GOT3 (cell line): ENCODE data around the gene LHX1.

Experiments used
- DNase-seq: peaks from one replicate; lab custom pipeline; 2025; ENCODE audit warnings: mixed read lengths; lab: John Stamatoyannopoulos, UW

LHX1 gene

DNA sequence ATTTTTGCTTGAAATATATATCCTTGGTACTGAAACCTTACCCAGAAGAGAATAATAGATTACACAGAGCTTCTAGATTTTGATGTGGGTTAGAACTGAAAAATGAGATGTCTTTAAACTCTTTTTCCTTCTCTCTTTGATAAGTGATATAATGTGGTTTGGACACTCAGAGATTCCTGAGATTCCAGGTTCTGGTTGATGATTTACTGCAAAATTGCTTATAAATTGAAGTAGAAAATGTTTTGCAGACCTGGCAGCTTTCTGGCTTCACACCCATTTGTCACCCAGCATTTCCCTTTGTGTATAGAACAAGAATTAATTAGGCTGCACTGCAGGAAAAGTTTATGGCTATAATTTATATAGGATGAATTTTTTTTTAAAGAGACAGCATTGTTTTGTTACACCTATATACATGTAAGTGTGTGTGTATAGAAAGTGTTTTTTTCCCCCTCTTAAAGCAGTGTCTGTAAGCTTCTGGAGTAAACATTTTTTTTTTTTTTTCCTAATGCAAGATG, 35.0 kb downstream of the LHX1 start:
- no peak for DNase-seq

DNA sequence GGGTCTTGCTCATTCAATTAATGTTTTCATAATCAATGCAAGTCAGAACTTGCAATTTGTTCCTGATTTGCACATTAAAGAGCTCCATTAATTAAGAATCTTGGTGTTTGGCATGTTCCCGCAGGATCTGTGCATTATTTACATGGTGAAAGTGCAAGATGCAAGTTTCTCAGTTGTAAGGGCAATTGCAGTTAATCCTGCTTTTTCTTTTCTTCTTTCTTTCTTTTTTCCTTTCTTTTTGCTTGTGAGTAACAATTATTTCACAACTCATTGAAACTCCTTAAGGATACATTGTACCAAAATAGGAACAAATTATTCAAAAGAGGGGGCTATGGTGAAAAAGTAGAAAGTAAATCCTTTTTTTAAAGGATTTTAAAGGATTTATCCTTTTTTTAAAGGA, 35.6 kb downstream of the LHX1 start:
- DNase-seq: no peak

DNA sequence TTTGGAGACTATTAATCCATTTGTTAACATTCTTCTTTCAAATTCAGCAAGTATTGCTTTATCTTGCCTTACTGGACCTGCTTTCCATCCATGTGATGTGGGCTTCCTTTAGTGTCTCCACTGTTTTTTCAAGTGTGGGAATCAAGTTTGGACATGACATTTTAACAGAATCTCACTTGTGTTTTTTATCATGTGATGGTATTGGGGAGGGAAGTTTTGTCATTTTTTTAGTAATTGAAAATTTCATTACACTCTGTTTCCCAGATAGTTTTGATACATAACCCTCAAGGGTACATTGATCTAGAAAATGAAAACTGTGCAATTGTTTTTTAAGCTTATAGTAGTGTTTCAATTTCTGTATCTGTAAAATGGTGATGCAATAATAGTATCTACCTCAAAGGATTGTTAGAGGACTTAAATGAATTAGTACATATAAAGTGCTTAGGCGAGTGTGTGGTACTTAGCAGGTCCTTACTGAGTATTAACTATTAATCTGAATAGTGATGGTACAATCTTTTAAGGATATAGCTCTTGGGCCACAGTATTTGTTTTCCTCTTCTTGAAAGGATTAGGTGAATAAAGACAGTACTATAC, 38.7 kb downstream of the LHX1 start:
- DNase-seq: no peak

DNA sequence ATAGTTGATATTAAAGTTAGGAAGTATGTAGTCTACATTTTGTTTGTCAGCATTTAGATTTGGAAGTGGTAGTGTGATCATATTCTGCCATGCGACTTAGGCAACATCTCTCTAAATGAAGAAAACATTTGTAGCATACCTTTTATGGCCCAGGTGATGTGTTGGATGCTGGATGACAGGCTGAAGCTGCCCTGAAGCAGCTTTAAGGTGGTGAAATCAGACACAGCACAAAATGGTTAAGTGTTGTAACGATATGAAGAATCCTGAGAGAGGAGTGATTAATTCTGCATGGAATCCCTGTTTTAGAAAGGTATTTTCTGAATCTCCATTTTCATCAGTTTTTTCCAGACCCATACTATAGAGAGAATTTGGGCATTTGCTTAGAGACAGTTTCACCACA, 39.8 kb downstream of the LHX1 start:
- DNase-seq: no peak

DNA sequence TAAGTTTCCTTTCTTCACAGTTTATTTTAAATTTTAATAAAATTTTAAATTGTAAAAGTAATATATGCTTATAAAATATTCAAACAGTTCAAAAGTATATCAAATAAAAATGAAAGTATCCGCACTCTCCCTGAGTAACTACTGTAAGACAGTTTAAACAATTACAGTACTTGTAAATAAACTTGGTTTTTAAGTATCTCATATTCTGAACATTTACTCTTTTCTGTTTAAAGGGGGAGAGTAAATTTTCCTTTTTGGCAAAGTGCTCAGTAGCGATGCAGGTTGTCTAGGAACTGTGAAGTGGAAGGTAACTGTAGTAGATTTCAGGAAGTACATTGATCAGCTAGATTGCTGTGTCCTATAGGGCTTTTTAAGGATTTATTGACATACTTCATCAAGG, 40.3 kb downstream of the LHX1 start:
- no peak for DNase-seq

DNA sequence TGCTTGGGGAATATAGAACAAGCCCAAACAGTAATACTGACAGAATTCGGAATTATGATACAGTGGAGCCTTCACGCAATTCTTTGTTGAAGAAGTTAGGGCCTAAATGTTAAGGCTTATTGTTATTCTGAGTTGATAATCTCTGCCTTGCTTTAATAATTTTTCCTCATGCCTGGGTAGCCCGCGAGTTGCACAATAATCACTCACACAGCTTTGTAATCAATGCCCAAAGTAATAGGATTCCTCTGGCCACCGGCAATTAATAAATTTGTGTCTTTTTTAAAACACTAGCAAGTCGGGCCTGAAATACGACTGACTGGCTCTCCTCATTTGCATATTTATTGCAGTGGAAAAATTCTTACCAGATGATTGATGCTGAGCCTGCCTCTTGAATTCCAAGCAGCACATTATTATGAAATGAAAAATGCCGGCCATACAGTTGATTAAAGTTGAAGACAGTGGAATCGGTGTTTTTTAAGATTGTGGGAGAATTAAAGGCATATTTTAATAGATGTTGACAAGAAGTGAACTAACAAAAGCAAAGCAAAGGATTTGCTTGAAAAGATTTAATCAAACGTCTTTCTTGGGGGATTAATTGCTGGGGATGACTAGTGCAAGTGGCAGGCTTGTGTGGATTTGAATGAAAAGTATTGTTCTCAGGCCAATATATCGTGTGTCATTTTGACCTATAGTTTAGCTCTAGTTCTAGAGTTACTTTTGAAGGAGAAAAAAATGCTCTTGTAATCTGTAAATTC, 41.7 kb downstream of the LHX1 start:
- no peak for DNase-seq

DNA sequence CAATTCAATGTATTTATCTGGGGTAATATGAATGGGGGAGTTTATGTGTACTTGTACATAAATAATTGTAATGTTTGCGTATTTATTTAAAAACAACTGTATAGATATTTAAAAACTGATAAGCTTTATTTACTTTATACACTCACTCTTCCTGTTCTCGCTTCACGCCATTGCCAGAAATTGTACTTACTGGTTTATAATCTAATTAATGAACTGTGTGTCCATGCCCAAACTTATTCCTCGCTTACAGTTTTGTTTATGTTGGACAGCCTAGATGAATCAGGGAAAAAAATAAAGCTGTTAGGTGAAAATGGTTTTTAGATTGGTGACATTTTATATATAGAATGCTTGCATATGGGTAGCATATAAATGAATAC, 42.3 kb downstream of the LHX1 start:
- DNase-seq: no peak

DNA sequence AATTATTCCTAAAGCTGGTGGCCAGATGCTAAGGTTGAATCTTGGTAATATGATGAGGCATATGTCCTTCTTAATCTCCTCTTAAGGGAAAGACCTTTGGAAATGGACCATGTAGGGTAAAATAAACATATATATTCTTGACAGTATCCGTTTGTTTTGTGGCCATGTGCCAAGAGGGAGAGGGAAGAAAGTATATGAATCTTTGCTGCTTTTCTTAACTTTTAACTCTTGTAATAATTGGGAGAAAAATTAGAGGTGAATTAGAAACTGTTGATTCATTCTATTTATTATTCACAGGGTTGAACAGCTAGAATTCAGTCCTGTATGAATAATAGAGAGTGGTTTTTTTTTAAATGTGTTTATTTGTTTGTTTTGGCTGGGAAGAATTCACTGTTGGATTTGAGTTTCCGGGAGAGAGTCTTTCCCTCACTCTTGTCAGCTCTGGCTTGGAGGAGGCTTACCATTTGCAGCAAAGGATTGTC, 43.0 kb downstream of the LHX1 start:
- DNase-seq: no peak

DNA sequence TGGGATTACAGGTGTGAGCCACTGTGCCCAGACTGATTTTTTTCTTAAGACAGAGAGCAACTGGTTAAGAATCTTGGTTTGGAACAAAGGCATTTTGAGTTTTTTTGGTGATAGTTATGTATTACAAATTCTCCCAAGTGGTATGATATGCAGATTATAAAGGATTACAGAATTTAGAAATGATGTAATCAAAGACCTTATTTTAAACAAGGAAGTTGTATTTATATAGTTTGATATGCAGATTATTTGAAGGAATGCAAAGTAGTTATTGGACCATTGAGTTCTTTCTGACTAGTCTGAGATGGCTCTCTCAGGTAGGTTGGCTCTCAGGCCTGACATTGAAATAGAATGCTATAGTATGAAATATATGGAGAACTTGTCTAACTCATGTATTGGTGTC, 46.3 kb downstream of the LHX1 start:
- no peak for DNase-seq

DNA sequence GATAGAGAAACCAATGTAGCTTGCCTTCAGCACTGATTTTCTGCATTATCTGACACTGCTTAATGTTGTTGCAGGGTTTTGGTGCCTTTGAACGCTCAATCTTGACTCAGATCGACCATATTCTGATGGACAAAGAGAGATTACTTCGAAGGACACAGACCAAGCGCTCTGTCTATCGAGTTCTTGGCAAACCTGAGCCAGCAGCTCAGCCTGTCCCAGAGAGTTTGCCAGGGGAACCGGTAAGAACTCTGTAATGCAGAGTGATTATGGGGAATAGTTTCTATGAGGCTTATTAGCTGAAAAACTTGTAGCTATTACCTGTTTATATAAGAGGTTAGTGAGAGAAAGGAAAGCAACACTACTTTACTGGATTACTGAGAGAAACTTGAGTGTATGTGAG, 51.9 kb downstream of the LHX1 start:
- no peak for DNase-seq

DNA sequence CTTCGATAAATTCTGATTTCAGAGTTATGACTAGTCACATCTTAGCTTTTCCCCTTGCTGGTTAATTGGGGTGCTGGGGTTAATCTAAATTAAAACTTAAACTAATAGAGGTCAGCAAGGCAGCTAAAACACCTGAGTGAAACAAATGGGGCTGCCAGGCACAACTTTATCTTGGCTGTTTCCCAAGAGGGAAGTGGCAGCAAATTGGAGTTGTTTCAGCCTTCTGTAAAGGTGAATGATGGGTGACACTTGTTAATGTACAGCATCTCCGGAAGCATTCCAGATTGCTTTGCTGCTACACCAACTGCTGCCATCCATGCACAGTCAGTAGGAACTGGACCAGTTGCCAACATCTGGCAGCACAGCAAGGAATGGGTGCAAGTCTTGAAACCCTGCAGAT, 55.4 kb downstream of the LHX1 start:
- DNase-seq: no peak

DNA sequence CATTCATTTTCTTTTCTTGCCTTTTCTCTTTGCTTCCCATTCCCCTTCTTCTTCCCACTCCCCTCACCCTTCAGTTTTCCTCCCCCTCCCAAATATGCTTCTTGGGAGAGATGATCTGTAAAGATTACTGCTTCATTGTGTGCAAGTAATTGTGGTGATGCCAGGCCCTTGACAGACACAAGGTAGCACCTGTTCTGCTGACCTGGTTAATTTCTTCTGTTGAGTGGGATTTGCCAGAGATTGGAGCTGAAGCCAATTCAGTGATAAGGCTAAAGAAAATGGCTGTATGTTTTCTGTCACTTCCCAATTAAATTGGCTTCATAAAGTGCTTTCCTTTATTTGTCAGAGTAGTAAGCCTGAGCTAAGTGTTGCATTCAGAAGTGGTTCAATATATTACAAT, 56.0 kb downstream of the LHX1 start:
- DNase-seq: no peak
